HG02885 (cell line): ENCODE results near the gene CSNK1D.

Experiments
- ATAC-seq: cut with Tn5 transposase; IDR thresholded peaks from one replicate; pipeline ENCODE4 v1.9.1; 2021; ENCODE audit warnings: mild to moderate bottlenecking; ENCODE audit not compliant: unreplicated experiment, poor library complexity

CSNK1D gene

GRCh38 chr17:82273327-82274133, at the start of gene CSNK1D:
Gene CSNK1D, minus strand, starts transcription at chr17:82273700. Its CDS starts 319 bp downstream, at chr17:82273381.
- peak; percentile 78 for ATAC-seq

GRCh38 chr17:82322526-82323453, 49.3 kb upstream of the CSNK1D start:
- no peak for ATAC-seq

GRCh38 chr17:82321947-82322466, 48.5 kb upstream of the CSNK1D start:
- ATAC-seq: no peak

- no peak for ATAC-seq
Observed at GRCh38 chr17:82320956-82321927, 47.7 kb upstream of the CSNK1D start.

GRCh38 chr17:82320140-82320840, 46.8 kb upstream of the CSNK1D start:
- ATAC-seq: no peak

- no peak for ATAC-seq
Observed at GRCh38 chr17:82319619-82320062, 46.1 kb upstream of the CSNK1D start.

GRCh38 chr17:82318772-82319606, 45.5 kb upstream of the CSNK1D start:
- ATAC-seq: no peak

- no peak for ATAC-seq
Observed at GRCh38 chr17:82318169-82318498, 44.6 kb upstream of the CSNK1D start.

GRCh38 chr17:82317394-82318168, 44.1 kb upstream of the CSNK1D start, which contains the start of gene CD7:
Gene CD7, minus strand, starts transcription at chr17:82317608. Its CDS starts 113 bp downstream, at chr17:82317495.
- no peak for ATAC-seq

- ATAC-seq: no peak
Observed at GRCh38 chr17:82316651-82317393, 43.3 kb upstream of the CSNK1D start.

GRCh38 chr17:82315703-82316358, 42.3 kb upstream of the CSNK1D start:
- no peak for ATAC-seq

GRCh38 chr17:82314727-82315605, 41.5 kb upstream of the CSNK1D start:
- ATAC-seq: no peak

GRCh38 chr17:82314012-82314726, 40.7 kb upstream of the CSNK1D start:
- no peak for ATAC-seq

GRCh38 chr17:82313195-82314011, 39.9 kb upstream of the CSNK1D start:
- ATAC-seq: no peak
